ENCODE measurements around the gene LACC1.

The LACC1 gene

DNA sequence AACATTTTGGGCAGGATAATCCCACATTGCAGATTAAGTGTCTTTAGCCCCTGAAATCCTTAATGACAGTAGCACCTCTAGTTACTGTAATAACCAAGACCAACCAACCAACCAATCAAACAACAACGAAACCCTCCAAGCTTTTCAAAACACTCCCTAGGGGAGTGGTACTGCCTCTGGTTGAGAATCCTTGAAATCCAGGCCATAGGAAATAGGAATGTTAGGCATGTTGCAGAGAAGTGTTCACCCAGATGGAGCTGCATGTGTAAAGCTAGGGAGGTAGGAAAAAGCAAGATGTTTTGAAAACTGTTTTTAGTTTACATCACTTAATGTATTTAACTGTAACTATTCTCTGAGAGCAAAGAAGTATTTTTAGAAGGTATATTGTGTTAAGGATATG lies 4.5 kb downstream of the LACC1 start:
- no peaks in the 10 kb centered on the region for H3K27me3 ChIP-seq (ENCODE audit: insufficient read depth, low read depth, severe bottlenecking)
- H3K4me3 ChIP-seq (ENCODE audit: low read depth, low read length), result no peak overlapping the region
- DNase-seq, result no peak
- H3K27ac ChIP-seq, result no peak overlapping the region
- H3K9me3 ChIP-seq (ENCODE audit: severe bottlenecking), result no peaks in the 10 kb centered on the region
- TF ChIP-seq, protein P1, sequence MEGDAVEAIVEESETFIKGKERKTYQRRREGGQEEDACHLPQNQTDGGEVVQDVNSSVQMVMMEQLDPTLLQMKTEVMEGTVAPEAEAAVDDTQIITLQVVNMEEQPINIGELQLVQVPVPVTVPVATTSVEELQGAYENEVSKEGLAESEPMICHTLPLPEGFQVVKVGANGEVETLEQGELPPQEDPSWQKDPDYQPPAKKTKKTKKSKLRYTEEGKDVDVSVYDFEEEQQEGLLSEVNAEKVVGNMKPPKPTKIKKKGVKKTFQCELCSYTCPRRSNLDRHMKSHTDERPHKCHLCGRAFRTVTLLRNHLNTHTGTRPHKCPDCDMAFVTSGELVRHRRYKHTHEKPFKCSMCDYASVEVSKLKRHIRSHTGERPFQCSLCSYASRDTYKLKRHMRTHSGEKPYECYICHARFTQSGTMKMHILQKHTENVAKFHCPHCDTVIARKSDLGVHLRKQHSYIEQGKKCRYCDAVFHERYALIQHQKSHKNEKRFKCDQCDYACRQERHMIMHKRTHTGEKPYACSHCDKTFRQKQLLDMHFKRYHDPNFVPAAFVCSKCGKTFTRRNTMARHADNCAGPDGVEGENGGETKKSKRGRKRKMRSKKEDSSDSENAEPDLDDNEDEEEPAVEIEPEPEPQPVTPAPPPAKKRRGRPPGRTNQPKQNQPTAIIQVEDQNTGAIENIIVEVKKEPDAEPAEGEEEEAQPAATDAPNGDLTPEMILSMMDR (IDR thresholded peaks at IDR 0.05; ENCODE audit: low read depth, low read length), result no peak
- H3K36me3 ChIP-seq, result no peaks in the 10 kb centered on the region

DNA sequence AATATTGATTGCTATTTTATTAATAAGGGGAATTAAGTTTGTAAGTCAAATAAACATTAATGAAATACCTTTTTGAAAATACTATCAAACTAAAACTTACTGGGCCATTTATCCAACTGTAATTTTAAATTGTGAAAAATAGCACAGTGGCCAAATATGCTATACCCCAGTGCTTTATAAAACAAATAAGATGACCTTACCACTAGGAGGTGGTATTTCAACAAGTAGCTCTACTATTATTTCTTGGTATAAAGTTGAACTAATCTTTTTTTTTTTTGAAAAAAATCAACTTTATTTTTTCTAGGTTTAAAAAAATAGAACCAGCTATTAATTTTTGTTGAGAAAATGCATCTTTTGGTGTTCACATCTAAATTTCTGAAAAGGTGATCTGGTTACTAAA lies 14.7 kb downstream of the LACC1 start:
- Histone ChIP-seq H3K27ac (no peak overlapping the region), H3K36me3 (no peaks in the 10 kb centered on the region), H3K27me3 (ENCODE audit: insufficient read depth, low read depth, severe bottlenecking) (no peaks in the 10 kb centered on the region), H3K9me3 (ENCODE audit: severe bottlenecking) (no peaks in the 10 kb centered on the region), H3K4me3 (ENCODE audit: low read depth, low read length) (no peak overlapping the region)
- TF ChIP-seq, protein P1 (IDR thresholded peaks at IDR 0.05; ENCODE audit: low read depth, low read length), result no peak
- DNase-seq, result no peak

GRCh38 chr13:43895940-43896339 lies 16.2 kb downstream of the LACC1 start:
- H3K4me3 ChIP-seq (ENCODE audit: low read depth, low read length), result no peak overlapping the region
- H3K27ac ChIP-seq, result no peak overlapping the region
- H3K27me3 ChIP-seq (ENCODE audit: insufficient read depth, low read depth, severe bottlenecking), result no peaks in the 10 kb centered on the region
- TF ChIP-seq, protein P1 (IDR thresholded peaks at IDR 0.05; ENCODE audit: low read depth, low read length), result no peak
- no peak for DNase-seq
- no peaks in the 10 kb centered on the region for H3K9me3 ChIP-seq (ENCODE audit: severe bottlenecking)
- H3K36me3 ChIP-seq, result no peaks in the 10 kb centered on the region

GRCh38 chr13:43905435-43906031 lies 25.8 kb downstream of the LACC1 start:
- peak; percentile 8 for DNase-seq
- TF ChIP-seq, protein P1 (IDR thresholded peaks at IDR 0.05; ENCODE audit: low read depth, low read length), result peak; percentile 10; the same call in 1 of the 2 replicates
- Histone ChIP-seq H3K9me3 (ENCODE audit: severe bottlenecking) (no peaks in the 10 kb centered on the region), H3K4me3 (ENCODE audit: low read depth, low read length) (no peak overlapping the region), H3K27me3 (ENCODE audit: insufficient read depth, low read depth, severe bottlenecking) (no peaks in the 10 kb centered on the region), H3K27ac (no peak overlapping the region), H3K36me3 (no peaks in the 10 kb centered on the region)

GRCh38 chr13:43908156-43909126 lies 28.7 kb downstream of the LACC1 start:
- no peaks in the 10 kb centered on the region for H3K27me3 ChIP-seq (ENCODE audit: insufficient read depth, low read depth, severe bottlenecking)
- no peak for DNase-seq
- no peak overlapping the region for H3K27ac ChIP-seq
- no peak overlapping the region for H3K4me3 ChIP-seq (ENCODE audit: low read depth, low read length)
- no peaks in the 10 kb centered on the region for H3K9me3 ChIP-seq (ENCODE audit: severe bottlenecking)
- H3K36me3 ChIP-seq, result no peaks in the 10 kb centered on the region
- TF ChIP-seq, protein P1 (IDR thresholded peaks at IDR 0.05; ENCODE audit: low read depth, low read length), result no peak

Data from WERI-Rb-1 (cell line).